ENCODE results near the gene ADAMTS3.

The ADAMTS3 gene

GRCh38 chr4:72566464-72566972 lies 2.5 kb downstream of the ADAMTS3 start:
- Histone ChIP-seq H3K36me3 (ENCODE audit: control insufficient read depth in 2 of 2, insufficient read depth in 1 of 2, low read length in 2 of 2) (no peaks in the 10 kb centered on the region), H3K27ac (ENCODE audit: extremely low read depth, low read depth, low read length) (no peak overlapping the region), H3K4me3 (ENCODE audit: low read depth, low read length) (no peak overlapping the region), H3K4me1 (ENCODE audit: control insufficient read depth, insufficient read depth, low read length) (no peaks in the 10 kb centered on the region; the same call in 1 of the 2 replicates), H3K9me3 (ENCODE audit: control insufficient read depth, insufficient read depth, low read depth, low read length) (no peaks in the 10 kb centered on the region)
- TF ChIP-seq ZNF19 (tag by site-specific recombination; IDR thresholded peaks at IDR 0.05; ENCODE audit: low read depth) = no peak
- no peak for TF ChIP-seq TSHZ1 (tag by site-specific recombination; IDR thresholded peaks at IDR 0.05; ENCODE audit: borderline replicate concordance)
- no peak for TF ChIP-seq ZEB2 (tag by site-specific recombination; IDR thresholded peaks at IDR 0.05)
- TF ChIP-seq ZNF629 (tag by site-specific recombination; IDR thresholded peaks at IDR 0.05) = no peak
- TF ChIP-seq TRIM28 (IDR thresholded peaks at IDR 0.05; ENCODE audit: borderline replicate concordance, low read length) = no peak
- no peak for TF ChIP-seq ZNF747 (tag by site-specific recombination; IDR thresholded peaks at IDR 0.05)
- no peak for TF ChIP-seq ZNF521 (tag by site-specific recombination; IDR thresholded peaks at IDR 0.05)
- TF ChIP-seq ZNF121 (tag by site-specific recombination; IDR thresholded peaks at IDR 0.05) = no peak
- no peak for TF ChIP-seq ZNF280C (tag by site-specific recombination; IDR thresholded peaks at IDR 0.05)
- TF ChIP-seq ZBTB49 (tag by site-specific recombination; IDR thresholded peaks at IDR 0.05; ENCODE audit: low read depth) = no peak
- TF ChIP-seq ZNF529 (tag by site-specific recombination; IDR thresholded peaks at IDR 0.05; ENCODE audit: insufficient replicate concordance) = no peak
- ChIA-PET POLR2A (no interaction called here), CTCF (no interaction called here)

- no peak overlapping the region for H3K27ac ChIP-seq (ENCODE audit: extremely low read depth, low read depth, low read length)
- no peaks in the 10 kb centered on the region for H3K9me3 ChIP-seq (ENCODE audit: control insufficient read depth, insufficient read depth, low read depth, low read length)
- POLR2A ChIA-PET = no interaction called here
- H3K36me3 ChIP-seq (ENCODE audit: control insufficient read depth in 2 of 2, insufficient read depth in 1 of 2, low read length in 2 of 2) = no peaks in the 10 kb centered on the region
- CTCF ChIA-PET = no interaction called here
- H3K4me3 ChIP-seq (ENCODE audit: low read depth, low read length) = no peak overlapping the region
- H3K4me1 ChIP-seq (ENCODE audit: control insufficient read depth, insufficient read depth, low read length) = no peaks in the 10 kb centered on the region; the same call in 1 of the 2 replicates
- TF ChIP-seq ZSCAN5A (tag by site-specific recombination; IDR thresholded peaks at IDR 0.05) (no peak), SP3 (tag by site-specific recombination; IDR thresholded peaks at IDR 0.05) (no peak), HIC1 (tag by site-specific recombination; IDR thresholded peaks at IDR 0.05) (no peak), ZBTB6 (tag by site-specific recombination; IDR thresholded peaks at IDR 0.05) (no peak), ZNF660 (tag by site-specific recombination; IDR thresholded peaks at IDR 0.05) (no peak), ZNF214 (tag by site-specific recombination; IDR thresholded peaks at IDR 0.05; ENCODE audit: borderline replicate concordance) (no peak), ZNF23 (tag by site-specific recombination; IDR thresholded peaks at IDR 0.05; ENCODE audit: borderline replicate concordance) (no peak), ZBTB1 (tag by site-specific recombination; IDR thresholded peaks at IDR 0.05) (no peak), YY2 (tag by site-specific recombination; IDR thresholded peaks at IDR 0.05) (no peak)
These were observed 4.2 kb downstream of the ADAMTS3 start for GRCh38 chr4:72564789-72565188.

Data from HEK293 (cell line).